Neutrophil (primary cell): ENCODE measurements around the gene TPO.

Experiments used
- H3K27ac ChIP-seq: fragments of 200-600 bp; sonication (generic); 2 replicates; pipeline ENCODE4 v1.5.1; 2016; ENCODE audit warnings: mild to moderate bottlenecking, moderate library complexity
- H3K27me3 ChIP-seq: fragments of 200-600 bp; sonication (generic); 2 replicates; pipeline ENCODE4 v1.6.0; 2016; ENCODE audit warnings: mild to moderate bottlenecking
- H3K36me3 ChIP-seq: fragments of 200-600 bp; sonication (generic); 2 replicates; pipeline ENCODE4 v1.5.1; 2017
- H3K4me1 ChIP-seq, 2 experiments: fragments of 200-600 bp in 1 of 2; sonication (generic) in 1 of 2; 1 replicate in 1 of 2; 2 replicates in 1 of 2; pipeline versions ENCODE4 v1.5.1 to v1.6.1; 2013 to 2016; ENCODE audit warnings: low read depth in 1 of 2, low read length in 1 of 2, mild to moderate bottlenecking in 1 of 2, moderate library complexity in 1 of 2; ENCODE audit not compliant: control insufficient read depth in 1 of 2, insufficient read depth in 1 of 2
- H3K4me3 ChIP-seq, 2 experiments: fragments of 200-600 bp in 1 of 2; sonication (generic) in 1 of 2; 1 replicate in 1 of 2; 2 replicates in 1 of 2; pipeline ENCODE4 v1.5.1; 2013 to 2016; ENCODE audit warnings: low read depth in 1 of 2, low read length in 1 of 2, mild to moderate bottlenecking in 1 of 2, moderate library complexity in 1 of 2
- H3K9me3 ChIP-seq: fragments of 200-600 bp; sonication (generic); 2 replicates; pipeline ENCODE4 v1.5.1; 2016
- TF ChIP-seq, protein P1 (sequence below): fragments of 200-600 bp; sonication (generic); IDR thresholded peaks from 2 replicates; pipeline ENCODE4 v1.5.1; 2016; ENCODE audit warnings: antibody characterized with exemption

The TPO gene

DNA sequence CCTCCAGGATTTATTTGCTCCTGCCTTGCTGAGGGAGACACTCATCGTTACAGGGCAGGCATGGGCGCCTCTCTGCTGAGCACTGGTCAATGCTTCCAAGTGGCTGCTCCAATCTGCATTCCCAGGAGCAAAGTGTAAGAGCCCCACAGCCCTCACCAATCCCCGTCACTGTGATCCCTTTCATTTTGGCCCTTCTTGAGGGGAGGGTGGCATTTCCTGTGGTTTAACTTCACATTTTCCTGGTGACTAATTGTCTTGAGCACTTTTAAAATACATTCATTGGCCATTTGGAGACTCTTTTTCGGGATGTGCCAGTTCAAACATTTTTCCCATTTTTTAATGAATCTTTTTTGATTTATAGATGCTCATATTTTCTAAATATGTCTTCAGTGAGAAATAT is 33.0 kb downstream of the TPO start:
- Histone ChIP-seq H3K27ac (no peak overlapping the region), H3K4me3 (no peak overlapping the region), H3K9me3 (no peaks in the 10 kb centered on the region), H3K4me1 (no peaks in the 10 kb centered on the region), H3K27me3 (no peaks in the 10 kb centered on the region), H3K36me3 (no peaks in the 10 kb centered on the region)
- TF ChIP-seq, protein P1, sequence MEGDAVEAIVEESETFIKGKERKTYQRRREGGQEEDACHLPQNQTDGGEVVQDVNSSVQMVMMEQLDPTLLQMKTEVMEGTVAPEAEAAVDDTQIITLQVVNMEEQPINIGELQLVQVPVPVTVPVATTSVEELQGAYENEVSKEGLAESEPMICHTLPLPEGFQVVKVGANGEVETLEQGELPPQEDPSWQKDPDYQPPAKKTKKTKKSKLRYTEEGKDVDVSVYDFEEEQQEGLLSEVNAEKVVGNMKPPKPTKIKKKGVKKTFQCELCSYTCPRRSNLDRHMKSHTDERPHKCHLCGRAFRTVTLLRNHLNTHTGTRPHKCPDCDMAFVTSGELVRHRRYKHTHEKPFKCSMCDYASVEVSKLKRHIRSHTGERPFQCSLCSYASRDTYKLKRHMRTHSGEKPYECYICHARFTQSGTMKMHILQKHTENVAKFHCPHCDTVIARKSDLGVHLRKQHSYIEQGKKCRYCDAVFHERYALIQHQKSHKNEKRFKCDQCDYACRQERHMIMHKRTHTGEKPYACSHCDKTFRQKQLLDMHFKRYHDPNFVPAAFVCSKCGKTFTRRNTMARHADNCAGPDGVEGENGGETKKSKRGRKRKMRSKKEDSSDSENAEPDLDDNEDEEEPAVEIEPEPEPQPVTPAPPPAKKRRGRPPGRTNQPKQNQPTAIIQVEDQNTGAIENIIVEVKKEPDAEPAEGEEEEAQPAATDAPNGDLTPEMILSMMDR: no peak

DNA sequence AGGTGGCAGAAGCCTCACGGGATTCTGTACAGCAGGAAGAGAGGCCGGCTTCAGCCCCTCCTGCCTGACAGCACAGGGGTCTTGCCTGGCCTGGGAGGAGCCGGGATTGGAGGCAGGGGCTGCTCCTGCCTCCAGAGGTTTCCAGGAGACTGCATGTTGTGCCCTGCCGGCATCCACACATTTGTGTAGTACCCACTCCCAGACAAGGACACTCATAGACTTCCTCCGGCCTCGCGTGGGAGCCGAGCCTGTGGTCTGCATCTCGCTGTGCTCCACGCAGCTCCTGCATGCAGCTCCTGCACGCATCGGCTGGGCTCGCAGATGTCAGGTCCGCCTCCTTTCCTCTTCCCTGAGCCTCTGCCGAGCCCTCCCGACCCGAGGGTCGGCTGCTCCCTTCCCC is 34.7 kb downstream of the TPO start:
- TF ChIP-seq, protein P1: no peak
- no peaks in the 10 kb centered on the region for H3K4me1 ChIP-seq
- H3K9me3 ChIP-seq: no peaks in the 10 kb centered on the region
- no peaks in the 10 kb centered on the region for H3K27me3 ChIP-seq
- H3K27ac ChIP-seq: no peak overlapping the region
- H3K36me3 ChIP-seq: no peaks in the 10 kb centered on the region
- H3K4me3 ChIP-seq: no peak overlapping the region

DNA sequence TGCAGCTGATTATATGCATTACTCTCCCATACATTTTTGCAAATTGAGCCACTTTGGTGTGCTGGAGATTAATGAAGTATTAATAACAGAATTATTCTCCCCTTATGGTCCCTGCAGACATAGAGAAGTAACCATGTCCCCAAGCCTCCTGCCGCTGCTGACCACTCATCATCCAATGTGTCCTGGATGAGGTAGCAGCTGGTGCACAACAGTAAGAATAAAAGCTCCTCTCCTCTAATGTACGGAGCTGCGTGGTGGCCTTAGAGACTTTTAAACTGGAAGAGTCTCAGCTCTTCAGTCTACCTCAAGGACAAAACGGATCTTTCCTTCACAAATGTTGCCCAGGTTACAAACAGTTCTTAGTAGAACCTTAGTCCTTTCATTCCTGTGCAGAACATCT is 37.7 kb downstream of the TPO start:
- no peak overlapping the region for H3K4me3 ChIP-seq
- no peaks in the 10 kb centered on the region for H3K27me3 ChIP-seq
- H3K36me3 ChIP-seq: no peaks in the 10 kb centered on the region
- H3K9me3 ChIP-seq: no peaks in the 10 kb centered on the region
- H3K27ac ChIP-seq: no peak overlapping the region
- no peaks in the 10 kb centered on the region for H3K4me1 ChIP-seq
- TF ChIP-seq, protein P1: no peak

DNA sequence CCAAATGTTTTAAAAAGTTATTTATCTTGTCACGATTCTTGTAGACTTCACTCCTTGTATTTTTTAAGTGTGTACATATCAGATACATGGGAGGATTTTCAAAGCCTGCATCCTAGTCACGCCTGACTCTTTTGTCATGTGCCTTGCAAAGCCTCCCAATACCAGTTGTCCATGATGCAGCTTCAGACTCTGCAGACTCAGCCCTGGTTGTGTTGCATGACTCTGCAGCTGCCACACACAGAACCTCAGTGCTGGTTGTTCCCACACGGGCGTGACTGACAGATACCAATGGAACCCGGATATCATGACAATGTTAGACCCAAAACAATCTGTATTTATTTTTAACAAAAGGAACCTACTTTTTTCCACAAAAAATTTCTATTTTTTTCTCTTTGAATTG is 38.2 kb downstream of the TPO start:
- Histone ChIP-seq H3K27me3 (no peaks in the 10 kb centered on the region), H3K36me3 (no peaks in the 10 kb centered on the region), H3K4me3 (no peak overlapping the region), H3K9me3 (no peaks in the 10 kb centered on the region), H3K27ac (no peak overlapping the region), H3K4me1 (no peaks in the 10 kb centered on the region)
- TF ChIP-seq, protein P1: no peak

DNA sequence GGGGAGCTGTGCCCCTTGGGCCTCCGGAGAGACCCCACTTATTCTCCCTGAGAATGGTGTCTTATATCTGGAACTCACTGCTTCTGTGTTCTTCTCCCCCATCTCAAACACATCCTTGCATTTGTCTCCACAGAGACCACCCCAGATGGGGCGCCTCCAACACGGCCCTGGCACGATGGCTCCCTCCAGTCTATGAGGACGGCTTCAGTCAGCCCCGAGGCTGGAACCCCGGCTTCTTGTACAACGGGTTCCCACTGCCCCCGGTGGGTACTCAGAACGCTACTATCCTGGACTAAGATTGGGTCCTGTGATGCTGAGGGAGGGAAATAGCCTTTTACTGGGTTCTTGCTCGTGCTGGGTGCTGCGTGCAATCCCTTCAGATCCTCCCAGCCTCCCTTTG is 40.3 kb downstream of the TPO start:
- Histone ChIP-seq H3K36me3 (no peaks in the 10 kb centered on the region), H3K27me3 (no peaks in the 10 kb centered on the region), H3K27ac (no peak overlapping the region), H3K9me3 (no peaks in the 10 kb centered on the region), H3K4me1 (no peaks in the 10 kb centered on the region), H3K4me3 (no peak overlapping the region)
- TF ChIP-seq, protein P1: no peak

DNA sequence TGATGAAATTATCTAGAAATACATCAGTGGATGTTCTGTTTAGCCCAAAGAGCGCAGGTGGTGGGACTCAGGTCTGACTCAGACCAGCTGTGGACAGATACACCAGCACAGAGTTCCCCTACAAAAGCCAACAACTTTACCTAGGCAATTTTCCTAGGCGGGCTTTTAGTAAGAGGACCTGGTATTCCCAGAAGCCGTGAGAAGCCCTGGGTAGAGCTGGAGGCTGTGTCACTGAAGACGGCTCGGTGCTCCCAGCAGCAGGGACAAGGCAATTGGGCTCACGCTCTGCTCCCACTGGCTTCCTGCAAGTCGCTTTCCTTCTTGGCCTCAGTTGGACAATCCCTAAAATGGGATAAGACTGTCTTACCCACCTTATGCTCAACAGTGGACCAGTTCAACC is 41.1 kb downstream of the TPO start:
- H3K4me3 ChIP-seq: no peak overlapping the region
- no peaks in the 10 kb centered on the region for H3K9me3 ChIP-seq
- no peak overlapping the region for H3K27ac ChIP-seq
- no peaks in the 10 kb centered on the region for H3K27me3 ChIP-seq
- TF ChIP-seq, protein P1: no peak
- no peaks in the 10 kb centered on the region for H3K36me3 ChIP-seq
- no peaks in the 10 kb centered on the region for H3K4me1 ChIP-seq
